HepG2 (cell line): ENCODE measurements around the gene MBTD1. TPM values are rescaled to one million over a fixed set of nuclear protein-coding genes. Genes with fewer than 3 reads are reported as not detected.

ENCODE experiments used
- HNF4A ChIP-seq: sonication (generic); formaldehyde crosslinking; IDR thresholded peaks from 2 replicates; pipeline ENCODE4 v1.4.0; 2020; ENCODE audit warnings: missing genetic modification reagents
- KAT2B ChIP-seq: fragments of 150-350 bp; IDR thresholded peaks from 2 replicates; pipeline ENCODE4 v1.6.1; 2014; ENCODE audit warnings: low read depth, low read length, borderline replicate concordance
- MBD4 ChIP-seq: IDR thresholded peaks from 2 replicates; pipeline ENCODE4 v1.6.1; 2012; ENCODE audit warnings: low read length, inconsistent platforms, borderline replicate concordance
- NFKB2 ChIP-seq: sonication (generic); formaldehyde crosslinking; IDR thresholded peaks from 2 replicates; pipeline ENCODE4 v1.4.0; 2020; ENCODE audit warnings: missing genetic modification reagents, borderline replicate concordance
- NPAS2 ChIP-seq: sonication (generic); formaldehyde crosslinking; IDR thresholded peaks from 2 replicates; pipeline ENCODE4 v1.8.0; 2022; ENCODE audit warnings: mild to moderate bottlenecking, missing genetic modification reagents, borderline replicate concordance
- RAD21 ChIP-seq: fragments of 450-650 bp; formaldehyde crosslinking; IDR thresholded peaks from 2 replicates; pipeline ENCODE4 v1.5.0; 2020; ENCODE audit warnings: mild to moderate bottlenecking
- RARG ChIP-seq: sonication (generic); formaldehyde crosslinking; IDR thresholded peaks from 2 replicates; pipeline ENCODE4 v1.4.0; 2020; ENCODE audit warnings: low read depth, mild to moderate bottlenecking, missing genetic modification reagents
- SMARCE1 ChIP-seq: fragments of 450-650 bp; IDR thresholded peaks from 2 replicates; pipeline ENCODE4 v1.6.1; 2017; ENCODE audit warnings: borderline replicate concordance
- ZNF143 ChIP-seq: sonication (generic); formaldehyde crosslinking; IDR thresholded peaks from 2 replicates; pipeline ENCODE4 v1.4.0; 2020; ENCODE audit warnings: missing genetic modification reagents
- ZNF282 ChIP-seq: fragments of 450-650 bp; IDR thresholded peaks from 2 replicates; pipeline ENCODE4 v1.6.1; 2018; ENCODE audit not compliant: partially characterized antibody
- ZNF337 ChIP-seq: sonication (generic); formaldehyde crosslinking; IDR thresholded peaks from 2 replicates; pipeline ENCODE4 v1.5.1; 2020; ENCODE audit warnings: missing genetic modification reagents, low read depth, mild to moderate bottlenecking, borderline replicate concordance
- ZNF670 ChIP-seq: sonication (generic); formaldehyde crosslinking; IDR thresholded peaks from 2 replicates; pipeline ENCODE4 v1.8.0; 2022; ENCODE audit warnings: mild to moderate bottlenecking, missing genetic modification reagents, borderline replicate concordance
- ZNF678 ChIP-seq: sonication (generic); formaldehyde crosslinking; IDR thresholded peaks from 2 replicates; pipeline ENCODE4 v1.4.0; 2020; ENCODE audit warnings: mild to moderate bottlenecking, missing genetic modification reagents
- polyA plus RNA-seq, 8 experiments: library from polyadenylated mRNA; depleted of rRNA in 3 of 8; stranded (reverse) in 7 of 8; unstranded in 1 of 8; fragments of >200 nt; fragmentation: Illumina TruSeq in 4 of 8; extraction: Trizol in 4 of 8; gene quantifications; 2 replicates each; pipeline versions ENCODE4 v1.2.1 to v1.2.3, GENCODE V29; 2011 to 2016; ENCODE audit warnings: low read depth in 4 of 8, missing spikeins in 1 of 8, mixed read lengths in 1 of 8; ENCODE audit not compliant: insufficient read depth in 1 of 8
- total RNA-seq, 5 experiments: library from RNA; depleted of rRNA; stranded (reverse); fragments of >200 nt; fragmentation: Illumina TruSeq; extraction: Trizol; gene quantifications; 2 replicates each; pipeline ENCODE4 v1.2.3, GENCODE V29; 2016; ENCODE audit warnings: low read depth in 1 of 5
- TF ChIP-seq, protein P1 (sequence below): sonication (generic); formaldehyde crosslinking; IDR thresholded peaks from 2 replicates; pipeline ENCODE4 v1.5.1; 2020; ENCODE audit warnings: mild to moderate bottlenecking, missing genetic modification reagents, moderate library complexity
- TF ChIP-seq, protein P2 (sequence below): sonication (generic); formaldehyde crosslinking; IDR thresholded peaks from 2 replicates; pipeline ENCODE4 v1.4.0; 2020; ENCODE audit warnings: mild to moderate bottlenecking, low read depth, missing genetic modification reagents
- TF ChIP-seq, protein P3 (sequence below): sonication (generic); formaldehyde crosslinking; IDR thresholded peaks from 2 replicates; pipeline ENCODE4 v1.4.0; 2020; ENCODE audit warnings: missing genetic modification reagents, mild to moderate bottlenecking, borderline replicate concordance
- TF ChIP-seq, protein P4 (sequence below): sonication (generic); formaldehyde crosslinking; IDR thresholded peaks from 2 replicates; pipeline ENCODE4 v1.5.0; 2020; ENCODE audit warnings: mild to moderate bottlenecking, missing genetic modification reagents, moderate library complexity
- TF ChIP-seq, protein P5 (sequence below): sonication (generic); formaldehyde crosslinking; IDR thresholded peaks from 2 replicates; pipeline ENCODE4 v1.8.1; 2023; ENCODE audit warnings: missing genetic modification reagents, inconsistent platforms, borderline replicate concordance

Gene MBTD1
- total and polyA plus RNA-seq, 2 of the 13 experiments (the other 11 are each of a cell fraction or from before 2014, with no cell fraction given), result 20.9 TPM

DNA sequence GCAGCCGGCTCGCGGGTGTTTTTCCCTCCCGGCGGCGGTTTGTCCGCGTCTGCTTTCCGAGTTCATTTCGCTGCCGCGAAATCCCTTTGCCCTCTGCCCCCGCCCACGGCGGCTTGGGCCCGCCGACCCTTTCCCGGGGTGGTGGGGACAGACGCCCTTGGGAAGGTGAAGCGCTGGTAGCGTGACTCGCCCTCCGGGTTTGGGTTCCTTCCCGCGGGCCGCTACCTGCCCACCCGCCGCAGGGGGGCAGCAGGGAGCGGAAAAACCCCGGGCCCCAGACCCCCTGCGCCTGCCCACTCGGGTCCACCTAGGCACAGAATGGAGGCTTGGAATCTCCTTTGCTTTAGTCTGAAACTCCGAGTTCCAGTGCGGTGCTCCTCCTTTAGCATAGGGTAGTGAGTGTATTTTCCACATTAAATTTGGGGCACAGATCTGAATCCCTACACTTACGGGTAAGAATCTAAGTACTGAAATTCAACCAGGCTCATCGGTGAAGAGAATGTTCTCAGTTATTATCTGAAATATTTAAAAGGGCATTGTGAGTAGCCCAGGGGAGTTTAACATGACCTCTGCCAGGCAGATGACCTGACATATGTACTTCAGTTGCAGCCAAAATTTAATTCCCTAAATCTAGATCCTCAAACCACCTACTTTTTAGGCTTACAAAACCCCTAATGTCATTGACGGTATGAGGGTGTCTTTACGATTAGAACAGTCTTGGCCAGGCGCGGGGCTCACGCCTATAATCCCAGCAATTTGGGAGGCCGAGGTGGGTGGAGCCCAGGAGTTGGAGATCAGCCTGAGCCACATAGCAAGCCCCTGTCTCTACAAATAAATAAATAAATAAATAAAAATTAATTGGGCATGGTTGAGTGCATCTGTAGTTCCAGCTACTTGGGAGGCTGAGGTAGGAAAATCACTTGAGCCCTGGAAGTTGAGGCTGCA is 92.6 kb downstream of the MBTD1 start (continued):
- TF ChIP-seq HNF4A (CRISPR knock-in tag) (no peak), RARG (CRISPR knock-in tag) (no peak), RAD21 (peak; percentile 49), SMARCE1 (no peak), ZNF143 (no peak), NFKB2 (CRISPR knock-in tag) (0 out of 2 replicates have a peak, but pooled peaks have one; percentile 10), ZNF337 (CRISPR knock-in tag) (no peak), ZNF282 (no peak), ZNF678 (CRISPR knock-in tag) (no peak), ZNF670 (CRISPR knock-in tag) (peak; percentile 89; the same call in 1 of the 2 replicates), KAT2B (no peak), MBD4 (no peak), NPAS2 (CRISPR knock-in tag) (no peak)
- TF ChIP-seq, protein P1, sequence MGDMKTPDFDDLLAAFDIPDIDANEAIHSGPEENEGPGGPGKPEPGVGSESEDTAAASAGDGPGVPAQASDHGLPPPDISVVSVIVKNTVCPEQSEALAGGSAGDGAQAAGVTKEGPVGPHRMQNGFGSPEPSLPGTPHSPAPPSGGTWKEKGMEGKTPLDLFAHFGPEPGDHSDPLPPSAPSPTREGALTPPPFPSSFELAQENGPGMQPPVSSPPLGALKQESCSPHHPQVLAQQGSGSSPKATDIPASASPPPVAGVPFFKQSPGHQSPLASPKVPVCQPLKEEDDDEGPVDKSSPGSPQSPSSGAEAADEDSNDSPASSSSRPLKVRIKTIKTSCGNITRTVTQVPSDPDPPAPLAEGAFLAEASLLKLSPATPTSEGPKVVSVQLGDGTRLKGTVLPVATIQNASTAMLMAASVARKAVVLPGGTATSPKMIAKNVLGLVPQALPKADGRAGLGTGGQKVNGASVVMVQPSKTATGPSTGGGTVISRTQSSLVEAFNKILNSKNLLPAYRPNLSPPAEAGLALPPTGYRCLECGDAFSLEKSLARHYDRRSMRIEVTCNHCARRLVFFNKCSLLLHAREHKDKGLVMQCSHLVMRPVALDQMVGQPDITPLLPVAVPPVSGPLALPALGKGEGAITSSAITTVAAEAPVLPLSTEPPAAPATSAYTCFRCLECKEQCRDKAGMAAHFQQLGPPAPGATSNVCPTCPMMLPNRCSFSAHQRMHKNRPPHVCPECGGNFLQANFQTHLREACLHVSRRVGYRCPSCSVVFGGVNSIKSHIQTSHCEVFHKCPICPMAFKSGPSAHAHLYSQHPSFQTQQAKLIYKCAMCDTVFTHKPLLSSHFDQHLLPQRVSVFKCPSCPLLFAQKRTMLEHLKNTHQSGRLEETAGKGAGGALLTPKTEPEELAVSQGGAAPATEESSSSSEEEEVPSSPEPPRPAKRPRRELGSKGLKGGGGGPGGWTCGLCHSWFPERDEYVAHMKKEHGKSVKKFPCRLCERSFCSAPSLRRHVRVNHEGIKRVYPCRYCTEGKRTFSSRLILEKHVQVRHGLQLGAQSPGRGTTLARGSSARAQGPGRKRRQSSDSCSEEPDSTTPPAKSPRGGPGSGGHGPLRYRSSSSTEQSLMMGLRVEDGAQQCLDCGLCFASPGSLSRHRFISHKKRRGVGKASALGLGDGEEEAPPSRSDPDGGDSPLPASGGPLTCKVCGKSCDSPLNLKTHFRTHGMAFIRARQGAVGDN (CRISPR knock-in tag), result peak; percentile 60
- TF ChIP-seq, protein P2, sequence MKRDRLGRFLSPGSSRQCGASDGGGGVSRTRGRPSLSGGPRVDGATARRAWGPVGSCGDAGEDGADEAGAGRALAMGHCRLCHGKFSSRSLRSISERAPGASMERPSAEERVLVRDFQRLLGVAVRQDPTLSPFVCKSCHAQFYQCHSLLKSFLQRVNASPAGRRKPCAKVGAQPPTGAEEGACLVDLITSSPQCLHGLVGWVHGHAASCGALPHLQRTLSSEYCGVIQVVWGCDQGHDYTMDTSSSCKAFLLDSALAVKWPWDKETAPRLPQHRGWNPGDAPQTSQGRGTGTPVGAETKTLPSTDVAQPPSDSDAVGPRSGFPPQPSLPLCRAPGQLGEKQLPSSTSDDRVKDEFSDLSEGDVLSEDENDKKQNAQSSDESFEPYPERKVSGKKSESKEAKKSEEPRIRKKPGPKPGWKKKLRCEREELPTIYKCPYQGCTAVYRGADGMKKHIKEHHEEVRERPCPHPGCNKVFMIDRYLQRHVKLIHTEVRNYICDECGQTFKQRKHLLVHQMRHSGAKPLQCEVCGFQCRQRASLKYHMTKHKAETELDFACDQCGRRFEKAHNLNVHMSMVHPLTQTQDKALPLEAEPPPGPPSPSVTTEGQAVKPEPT (CRISPR knock-in tag), result 0 out of 2 replicates have a peak, but pooled peaks have one; percentile 11
- TF ChIP-seq, protein P3, sequence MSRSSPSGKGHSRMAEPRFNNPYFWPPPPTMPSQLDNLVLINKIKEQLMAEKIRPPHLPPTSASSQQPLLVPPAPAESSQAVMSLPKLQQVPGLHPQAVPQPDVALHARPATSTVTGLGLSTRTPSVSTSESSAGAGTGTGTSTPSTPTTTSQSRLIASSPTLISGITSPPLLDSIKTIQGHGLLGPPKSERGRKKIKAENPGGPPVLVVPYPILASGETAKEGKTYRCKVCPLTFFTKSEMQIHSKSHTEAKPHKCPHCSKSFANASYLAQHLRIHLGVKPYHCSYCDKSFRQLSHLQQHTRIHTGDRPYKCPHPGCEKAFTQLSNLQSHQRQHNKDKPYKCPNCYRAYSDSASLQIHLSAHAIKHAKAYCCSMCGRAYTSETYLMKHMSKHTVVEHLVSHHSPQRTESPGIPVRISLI, result no peak
- TF ChIP-seq, protein P4, sequence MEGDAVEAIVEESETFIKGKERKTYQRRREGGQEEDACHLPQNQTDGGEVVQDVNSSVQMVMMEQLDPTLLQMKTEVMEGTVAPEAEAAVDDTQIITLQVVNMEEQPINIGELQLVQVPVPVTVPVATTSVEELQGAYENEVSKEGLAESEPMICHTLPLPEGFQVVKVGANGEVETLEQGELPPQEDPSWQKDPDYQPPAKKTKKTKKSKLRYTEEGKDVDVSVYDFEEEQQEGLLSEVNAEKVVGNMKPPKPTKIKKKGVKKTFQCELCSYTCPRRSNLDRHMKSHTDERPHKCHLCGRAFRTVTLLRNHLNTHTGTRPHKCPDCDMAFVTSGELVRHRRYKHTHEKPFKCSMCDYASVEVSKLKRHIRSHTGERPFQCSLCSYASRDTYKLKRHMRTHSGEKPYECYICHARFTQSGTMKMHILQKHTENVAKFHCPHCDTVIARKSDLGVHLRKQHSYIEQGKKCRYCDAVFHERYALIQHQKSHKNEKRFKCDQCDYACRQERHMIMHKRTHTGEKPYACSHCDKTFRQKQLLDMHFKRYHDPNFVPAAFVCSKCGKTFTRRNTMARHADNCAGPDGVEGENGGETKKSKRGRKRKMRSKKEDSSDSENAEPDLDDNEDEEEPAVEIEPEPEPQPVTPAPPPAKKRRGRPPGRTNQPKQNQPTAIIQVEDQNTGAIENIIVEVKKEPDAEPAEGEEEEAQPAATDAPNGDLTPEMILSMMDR (CRISPR knock-in tag), result peak; percentile 90
- TF ChIP-seq, protein P5, sequence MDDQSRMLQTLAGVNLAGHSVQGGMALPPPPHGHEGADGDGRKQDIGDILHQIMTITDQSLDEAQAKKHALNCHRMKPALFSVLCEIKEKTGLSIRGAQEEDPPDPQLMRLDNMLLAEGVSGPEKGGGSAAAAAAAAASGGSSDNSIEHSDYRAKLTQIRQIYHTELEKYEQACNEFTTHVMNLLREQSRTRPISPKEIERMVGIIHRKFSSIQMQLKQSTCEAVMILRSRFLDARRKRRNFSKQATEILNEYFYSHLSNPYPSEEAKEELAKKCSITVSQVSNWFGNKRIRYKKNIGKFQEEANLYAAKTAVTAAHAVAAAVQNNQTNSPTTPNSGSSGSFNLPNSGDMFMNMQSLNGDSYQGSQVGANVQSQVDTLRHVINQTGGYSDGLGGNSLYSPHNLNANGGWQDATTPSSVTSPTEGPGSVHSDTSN (CRISPR knock-in tag), result no peak; the same call in 1 of the 2 replicates
